K562 (cell line): Measurements from ENCODE around the gene KANK4. TPM values are rescaled to one million over a fixed set of nuclear protein-coding genes. Genes with fewer than 3 reads are reported as not detected.

Source experiments
- ATAC-seq: fragments of 200-7000 bp; cut with Tn5 transposase; 3 replicates; pipeline ENCODE4 v1.9.1; 2020; ENCODE audit warnings: moderate library complexity
- Bru-seq: library from RNA; stranded (reverse); fragments of 400-500 nt; gene quantifications from one replicate; lab custom pipeline; 2021; lab: Mats Ljungman, UMichigan
- BruChase-seq, 2 experiments: library from RNA; stranded (reverse); fragments of 400-500 nt; gene quantifications; one replicate each; lab custom pipeline; 2021; lab: Mats Ljungman, UMichigan
- BruUV-seq: library from RNA; stranded (reverse); fragments of 400-500 nt; replicated peaks from 2 replicates; lab custom pipeline; 2021; lab: Mats Ljungman, UMichigan
- CTCF ChIA-PET: fragments of 300-600 bp; formaldehyde crosslinking; extraction: SDS; loops from one replicate; lab custom pipeline; 2021; ENCODE audit warnings: low intra/inter-chr PET ratio; lab: Yijun Ruan, JAX
- POLR2A ChIA-PET: fragments of 300-600, 350-650 bp; sonication (Branson Sonifier 250); formaldehyde crosslinking; extraction: SDS; loops from one replicate; lab custom pipeline; 2021; ENCODE audit warnings: antibody characterized with exemption, inconsistent platforms; lab: Yijun Ruan, JAX
- DNase-seq, 4 experiments: peaks; one replicate each; pipeline versions ENCODE4 v3.0.0 to v3.0.0-alpha.2; 2011 to 2018; ENCODE audit warnings: low spot score in 3 of 4, mixed read lengths in 3 of 4; ENCODE audit errors: extremely low read depth in 1 of 4
- FAIRE-seq: peaks from 2 replicates; lab custom pipeline; 2011; peaks lifted over from hg19 to GRCh38; lab: Jason Lieb, UNC
- H2AFZ ChIP-seq: 2 replicates; pipeline ENCODE4 v1.6.0; 2011; ENCODE audit warnings: low read depth, low read length, control low read depth, inconsistent platforms
- H3K27ac ChIP-seq: fragments of 200-600 bp; 3 replicates; pipeline ENCODE4 v1.8.0; 2011; ENCODE audit warnings: low read depth, mild to moderate bottlenecking, control low read depth, inconsistent platforms, low read length, moderate library complexity, mixed read lengths; ENCODE audit errors: extremely low read depth
- H3K27me3 ChIP-seq, 2 experiments: fragments of 300-600 bp in 1 of 2; 2 replicates in 1 of 2; 3 replicates in 1 of 2; pipeline versions ENCODE4 v1.6.0 to v1.8.0; 2011; ENCODE audit warnings: inconsistent platforms in 2 of 2, low read length in 2 of 2, mild to moderate bottlenecking in 1 of 2, mixed read lengths in 1 of 2, moderate library complexity in 1 of 2; ENCODE audit not compliant: control insufficient read depth in 2 of 2, insufficient read depth in 2 of 2
- H3K36me3 ChIP-seq: fragments of 300-600 bp; 3 replicates; pipeline ENCODE4 v1.8.0; 2011; ENCODE audit warnings: mild to moderate bottlenecking, low read length, inconsistent platforms; ENCODE audit not compliant: control insufficient read depth, insufficient read depth
- H3K4me1 ChIP-seq, 2 experiments: fragments of 200-600 bp in 1 of 2; replicated peaks in 1 of 2; 2 replicates in 1 of 2; 3 replicates in 1 of 2; pipeline versions ENCODE4 v1.5.1 to v1.8.0; 2011; ENCODE audit warnings: inconsistent platforms in 2 of 2, low read length in 2 of 2, mild to moderate bottlenecking in 1 of 2, mixed read lengths in 1 of 2, moderate library complexity in 1 of 2; ENCODE audit not compliant: control insufficient read depth in 2 of 2, insufficient read depth in 2 of 2
- H3K4me2 ChIP-seq: 2 replicates; pipeline ENCODE4 v1.6.1; 2011; ENCODE audit warnings: low read length, control low read depth, inconsistent platforms, mixed read lengths; ENCODE audit not compliant: insufficient read depth
- H3K4me3 ChIP-seq: fragments of 200-600 bp; sonication (generic), shearing (Covaris generic); 2 replicates; pipeline ENCODE4 v1.5.1; 2016; ENCODE audit warnings: control low read depth, inconsistent platforms
- H3K79me2 ChIP-seq: fragments of 200-600 bp; 3 replicates; pipeline ENCODE4 v1.8.0; 2011; ENCODE audit warnings: low read length, inconsistent platforms; ENCODE audit not compliant: control insufficient read depth, insufficient read depth
- H3K9ac ChIP-seq, 2 experiments: 2 replicates each; pipeline versions ENCODE4 v1.6.0 to v1.6.1; 2011; ENCODE audit warnings: low read depth in 2 of 2, low read length in 2 of 2, control low read depth in 1 of 2, inconsistent platforms in 1 of 2, mild to moderate bottlenecking in 1 of 2, mixed read lengths in 1 of 2; ENCODE audit not compliant: insufficient read depth in 1 of 2
- H3K9me1 ChIP-seq: one replicate; pipeline ENCODE4 v1.6.0; 2011; ENCODE audit warnings: inconsistent platforms, mild to moderate bottlenecking, low read length, moderate library complexity; ENCODE audit not compliant: control insufficient read depth, insufficient read depth
- H3K9me3 ChIP-seq: replicated peaks from 2 replicates; pipeline ENCODE4 v1.5.1; 2011; ENCODE audit warnings: low read depth, low read length, inconsistent platforms; ENCODE audit not compliant: control insufficient read depth, insufficient read depth
- H4K20me1 ChIP-seq: replicated peaks from 2 replicates; pipeline ENCODE4 v1.6.1; 2011; ENCODE audit warnings: low read length, inconsistent platforms, mixed read lengths; ENCODE audit not compliant: control insufficient read depth, insufficient read depth
- CCAR2 ChIP-seq: fragments of 200-400 bp; formaldehyde crosslinking; IDR thresholded peaks from 2 replicates; pipeline ENCODE4 v1.6.1; 2017; ENCODE audit warnings: mild to moderate bottlenecking, low read depth, low read length
- HNRNPL ChIP-seq: fragments of 200-400 bp; formaldehyde crosslinking; IDR thresholded peaks from 2 replicates; pipeline ENCODE4 v1.6.1; 2017; ENCODE audit warnings: low read depth, mild to moderate bottlenecking, low read length
- SAP30 ChIP-seq: fragments of 200-600 bp; sonication (generic); IDR thresholded peaks from 2 replicates; pipeline ENCODE4 v1.6.1; 2012; ENCODE audit warnings: borderline replicate concordance, low read depth, mild to moderate bottlenecking, moderate library complexity, low read length, control low read depth, inconsistent platforms; ENCODE audit not compliant: insufficient read depth, poor library complexity, severe bottlenecking
- SETDB1 ChIP-seq: IDR thresholded peaks from one replicate; pipeline ENCODE4 v1.6.1; 2012; ENCODE audit warnings: low read length, control low read depth, inconsistent platforms
- SIN3B ChIP-seq: fragments of 450-650 bp; IDR thresholded peaks from 2 replicates; pipeline ENCODE4 v1.6.1; 2017; ENCODE audit warnings: low read depth, mild to moderate bottlenecking, moderate library complexity
- TRIM28 ChIP-seq: fragments of 450-650 bp; IDR thresholded peaks from 2 replicates; pipeline ENCODE4 v1.6.1; 2017
- WGBS: fragments of 100-300 bp; shearing (Covaris generic); methylation state at CpG from one replicate; pipeline ENCODE4 v1.1.6; 2016; ENCODE audit warnings: low coverage, mixed read lengths; ENCODE audit not compliant: insufficient coverage; ENCODE audit errors: missing lambda C conversion rate; 5-methylcytosine and 5-hydroxymethylcytosine counted together
- in situ Hi-C: fragments of 300-500 bp; cut with MboI; formaldehyde crosslinking; loops from 4 replicates; pipeline ENCODE4 v1.15.0; 2018; ENCODE audit warnings: inconsistent platforms, mixed read lengths
- intact Hi-C: fragments of 100-400 bp; cut with micrococcal nuclease; formaldehyde crosslinking; loops from 2 replicates; pipeline ENCODE4 v1.14.2; 2022
- long read RNA-seq, 3 experiments: library from polyadenylated mRNA in 2 of 3; library from RNA in 1 of 3; unstranded in 2 of 3; stranded (forward) in 1 of 3; transcript quantifications; one replicate each; pipeline ENCODE4 v2.0.0, GENCODE V29; 2019 to 2022
- polyA minus RNA-seq, 3 experiments: library from RNA; depleted of rRNA, polyadenylated mRNA; stranded (reverse); fragments of >200 nt; gene quantifications; 2 replicates each; pipeline ENCODE4 v1.2.3, GENCODE V29; 2011
- polyA plus RNA-seq, 8 experiments: library from polyadenylated mRNA; depleted of rRNA in 4 of 8; stranded (reverse) in 5 of 8; unstranded in 3 of 8; fragments of >200 nt; fragmentation: Nextera tagmentation in 2 of 8; fragmentation: Illumina TruSeq in 1 of 8; extraction: Ambion mirVana in 2 of 8; extraction: Trizol in 1 of 8; gene quantifications; 2 replicates each; pipeline versions ENCODE4 v1.2.1 to v1.2.3, GENCODE V29; 2011 to 2014; ENCODE audit warnings: inconsistent platforms in 1 of 8, missing spikeins in 1 of 8
- total RNA-seq, 7 experiments: library from RNA; depleted of rRNA in 6 of 7; stranded (reverse); fragments of >200 nt in 6 of 7; fragmentation: Illumina TruSeq in 2 of 7; extraction: Trizol in 2 of 7; gene quantifications; 2 replicates each; pipeline versions ENCODE4 v1.2.1 to v1.2.3, GENCODE V29; 2011 to 2021; ENCODE audit warnings: low replicate concordance in 1 of 7
- TF ChIP-seq, protein P1 (sequence below): IDR thresholded peaks from 3 replicates; pipeline ENCODE4 v1.6.1; 2011; ENCODE audit warnings: borderline replicate concordance, mild to moderate bottlenecking; ENCODE audit not compliant: insufficient read length, insufficient read depth
- TF ChIP-seq, protein P2 (sequence below): fragments of 450-650 bp; IDR thresholded peaks from 2 replicates; pipeline ENCODE4 v1.6.1; 2016

The KANK4 gene
- total RNA-seq (2011; cell fraction: chromatin; rRNA removed; ENCODE audit: low replicate concordance) = not detected in 2 replicates
- not detected in 2 replicates for total RNA-seq (2011; cell fraction: nucleolus; rRNA removed)
- total RNA-seq (2011; cell fraction: nucleoplasm; rRNA removed) = not detected in 2 replicates
- total RNA-seq (2014; rRNA removed) (not detected in 2 replicates), total RNA-seq (2014; rRNA removed; fragmentation: Illumina TruSeq; extraction: Trizol) (not detected in 2 replicates), total RNA-seq (2015; rRNA removed; fragmentation: Illumina TruSeq; extraction: Trizol) (not detected in 2 replicates), total RNA-seq (2021) (not detected in 2 replicates), polyA plus RNA-seq (2011; rRNA removed) (not detected in 2 replicates), polyA plus RNA-seq (2014; fragmentation: Illumina TruSeq; extraction: Trizol) (not detected in 2 replicates), polyA plus RNA-seq (2014; fragmentation: Nextera tagmentation; extraction: Ambion mirVana) (not detected), polyA plus RNA-seq (2014; rRNA removed) (not detected in 2 replicates), polyA minus RNA-seq (2011; rRNA and poly(A)+ RNA removed) (not detected in 2 replicates), Bru-seq, nascent RNA (not detected), BruChase-seq, experiment 1, labeled RNA remaining after a 2-hour chase (percentile 1 among the genes with signal in this experiment), BruChase-seq, experiment 2, labeled RNA remaining after a 6-hour chase (percentile 0 among the genes with signal in this experiment)
- not detected in 2 replicates for polyA plus RNA-seq (2011; cell fraction: cytosol; rRNA removed)
- polyA plus RNA-seq (2011; cell fraction: nucleus; rRNA removed) = not detected in 2 replicates
- polyA plus RNA-seq (2012) = not detected in 2 replicates
- polyA minus RNA-seq (2011; cell fraction: cytosol; rRNA and poly(A)+ RNA removed) = not detected in 2 replicates
- not detected in 2 replicates for polyA minus RNA-seq (2011; cell fraction: nucleus; rRNA and poly(A)+ RNA removed)
- long read RNA-seq, experiment 1 = 0 reads
- long read RNA-seq, experiment 2 = 0 reads
- long read RNA-seq, experiment 3 = 0 reads

DNA sequence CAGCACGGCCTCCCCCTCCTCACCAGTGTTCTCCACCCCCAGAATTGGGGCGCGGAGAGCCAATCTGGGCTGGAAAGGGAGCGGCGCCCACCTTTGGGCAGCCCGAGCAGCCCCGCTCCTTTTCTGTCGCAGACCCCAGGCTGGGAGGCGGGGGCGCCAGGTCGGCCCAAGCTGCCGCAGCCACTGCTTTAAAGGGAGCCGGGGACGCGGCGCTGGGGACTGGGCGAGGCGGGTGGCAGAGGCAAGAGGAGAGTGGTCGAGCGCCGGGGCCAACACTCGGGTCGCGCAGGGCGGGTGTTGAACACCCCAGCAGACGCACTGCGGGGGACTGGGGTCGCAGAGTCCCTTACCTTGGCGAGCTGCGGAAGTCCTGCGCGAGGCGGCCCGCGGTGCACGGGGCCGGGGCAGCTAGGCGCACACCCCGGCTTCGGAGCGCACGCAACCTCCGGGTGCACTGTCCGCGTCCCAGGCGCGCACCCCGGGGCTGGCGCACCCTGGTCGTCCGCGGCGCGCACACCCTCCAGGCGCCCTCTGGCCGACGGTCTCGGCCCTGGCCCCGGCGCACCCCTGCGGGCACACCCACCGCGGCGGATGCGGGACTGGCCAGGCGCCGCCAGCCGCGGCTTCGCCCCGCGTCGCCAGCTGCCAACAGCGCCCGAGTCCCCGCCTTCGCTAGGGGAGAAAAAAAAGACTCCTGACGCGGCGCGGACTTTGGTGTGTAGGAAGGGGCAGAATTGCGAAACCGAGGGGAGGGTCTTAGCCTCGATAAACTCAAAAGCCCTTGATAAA lies at the start of gene KANK4:
KANK4 (minus strand) TSS at position 679 of the 789 bp plus-strand sequence. CDS start 37,870 bp downstream, outside the sequence.
- no peak for FAIRE-seq
- BruUV-seq = no TSS peak
- H2AFZ ChIP-seq = no peak within 1 kb of the TSS
- no peaks in the 10 kb centered on the region for H3K9me3 ChIP-seq
- intact Hi-C loops (no loop called here), in situ Hi-C loops (no loop called here)
- CTCF ChIA-PET = no interaction called here
- ATAC-seq = no peak
- no peaks in the 10 kb centered on the region for H3K9me1 ChIP-seq
- H3K36me3 ChIP-seq = no peaks in the 10 kb centered on the region
- no peak for DNase-seq
- no peak within 1 kb of the TSS for H3K27ac ChIP-seq
- no peak within 1 kb of the TSS for H3K4me3 ChIP-seq
- no peak within 1 kb of the TSS for H3K9ac ChIP-seq
- TF ChIP-seq SAP30 (no peak), CCAR2 (no peak), SETDB1 (no peak), TRIM28 (no peak), HNRNPL (no peak), SIN3B (no peak)
- TF ChIP-seq, protein P1, sequence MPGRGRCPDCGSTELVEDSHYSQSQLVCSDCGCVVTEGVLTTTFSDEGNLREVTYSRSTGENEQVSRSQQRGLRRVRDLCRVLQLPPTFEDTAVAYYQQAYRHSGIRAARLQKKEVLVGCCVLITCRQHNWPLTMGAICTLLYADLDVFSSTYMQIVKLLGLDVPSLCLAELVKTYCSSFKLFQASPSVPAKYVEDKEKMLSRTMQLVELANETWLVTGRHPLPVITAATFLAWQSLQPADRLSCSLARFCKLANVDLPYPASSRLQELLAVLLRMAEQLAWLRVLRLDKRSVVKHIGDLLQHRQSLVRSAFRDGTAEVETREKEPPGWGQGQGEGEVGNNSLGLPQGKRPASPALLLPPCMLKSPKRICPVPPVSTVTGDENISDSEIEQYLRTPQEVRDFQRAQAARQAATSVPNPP = no peak
- TF ChIP-seq, protein P2, sequence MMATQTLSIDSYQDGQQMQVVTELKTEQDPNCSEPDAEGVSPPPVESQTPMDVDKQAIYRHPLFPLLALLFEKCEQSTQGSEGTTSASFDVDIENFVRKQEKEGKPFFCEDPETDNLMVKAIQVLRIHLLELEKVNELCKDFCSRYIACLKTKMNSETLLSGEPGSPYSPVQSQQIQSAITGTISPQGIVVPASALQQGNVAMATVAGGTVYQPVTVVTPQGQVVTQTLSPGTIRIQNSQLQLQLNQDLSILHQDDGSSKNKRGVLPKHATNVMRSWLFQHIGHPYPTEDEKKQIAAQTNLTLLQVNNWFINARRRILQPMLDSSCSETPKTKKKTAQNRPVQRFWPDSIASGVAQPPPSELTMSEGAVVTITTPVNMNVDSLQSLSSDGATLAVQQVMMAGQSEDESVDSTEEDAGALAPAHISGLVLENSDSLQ = no peak
- POLR2A ChIA-PET = no interaction called here
- WGBS = 13% methylated on average over 49 of the region's 84 CpGs
- H3K4me2 ChIP-seq = no peak within 1 kb of the TSS
- no peaks in the 10 kb centered on the region for H3K79me2 ChIP-seq
- H3K4me1 ChIP-seq = no peaks in the 10 kb centered on the region
- H3K27me3 ChIP-seq = peaks cover 21 to 64% of the 10 kb centered on the region in 2 experiments; a peak in 4 of 5 replicates
- H4K20me1 ChIP-seq = no peaks in the 10 kb centered on the region
